Liver (tissue), 9 donors: ENCODE measurements around the gene EZR. TPM values are rescaled to one million over a fixed set of nuclear protein-coding genes. Genes with fewer than 3 reads are reported as not detected.

ENCODE experiments used
- DNase-seq: peaks from one replicate; pipeline ENCODE4 v3.0.0-alpha.2; 2017; ENCODE audit warnings: low spot score
- H3K27ac ChIP-seq, 2 donors: one replicate each; pipeline ENCODE4 v1.7.0; 2013; ENCODE audit warnings: inconsistent platforms in 2 of 2, low read length in 2 of 2, control low read depth in 1 of 2, low read depth in 1 of 2, mild to moderate bottlenecking in 1 of 2
- H3K27me3 ChIP-seq, 4 donors: one replicate each; pipeline versions ENCODE4 v1.6.1 to v1.7.0; 2013; ENCODE audit warnings: low read length in 3 of 4, inconsistent platforms in 1 of 4, mild to moderate bottlenecking in 1 of 4, moderate library complexity in 1 of 4; ENCODE audit not compliant: control insufficient read depth in 4 of 4, insufficient read depth in 4 of 4
- H3K36me3 ChIP-seq, 4 donors: one replicate each; pipeline versions ENCODE4 v1.6.1 to v1.7.0; 2013; ENCODE audit warnings: low read length in 3 of 4, mild to moderate bottlenecking in 3 of 4, low read depth in 1 of 4, moderate library complexity in 1 of 4; ENCODE audit not compliant: control insufficient read depth in 4 of 4, insufficient read depth in 3 of 4
- H3K4me1 ChIP-seq, 4 donors: one replicate each; pipeline versions ENCODE4 v1.6.1 to v1.7.0; 2013; ENCODE audit warnings: low read length in 3 of 4, mild to moderate bottlenecking in 3 of 4, moderate library complexity in 1 of 4; ENCODE audit not compliant: control insufficient read depth in 4 of 4, insufficient read depth in 4 of 4
- H3K4me3 ChIP-seq, 3 donors: one replicate each; pipeline versions ENCODE4 v1.6.1 to v1.7.0; 2013; ENCODE audit warnings: low read length in 3 of 3, control low read depth in 1 of 3, low read depth in 1 of 3, mild to moderate bottlenecking in 1 of 3
- H3K9ac ChIP-seq, 2 donors: one replicate each; pipeline ENCODE4 v1.7.0; 2013; ENCODE audit warnings: low read length in 2 of 2, mild to moderate bottlenecking in 2 of 2, moderate library complexity in 2 of 2, control low read depth in 1 of 2, low read depth in 1 of 2
- H3K9me3 ChIP-seq, 4 donors: one replicate each; pipeline versions ENCODE4 v1.6.1 to v1.7.0; 2013; ENCODE audit warnings: low read length in 3 of 4; ENCODE audit not compliant: control insufficient read depth in 4 of 4
- FOXA2 ChIP-seq: IDR thresholded peaks from 2 replicates; pipeline ENCODE4 v1.6.1; 2016; ENCODE audit warnings: antibody characterized with exemption
- GABPA ChIP-seq, 2 donors: IDR thresholded peaks in 1 of 2; conservative IDR thresholded peaks in 1 of 2; 2 replicates each; pipeline ENCODE4 v1.6.1; 2016; ENCODE audit warnings: antibody characterized with exemption in 2 of 2, mild to moderate bottlenecking in 1 of 2, moderate library complexity in 1 of 2
- HNF4G ChIP-seq: IDR thresholded peaks from 2 replicates; pipeline ENCODE4 v1.6.1; 2016; ENCODE audit warnings: antibody characterized with exemption
- JUND ChIP-seq, 2 donors: IDR thresholded peaks; 2 replicates each; pipeline ENCODE4 v1.6.1; 2016; ENCODE audit warnings: antibody characterized with exemption in 2 of 2
- NR2F2 ChIP-seq: IDR thresholded peaks from 2 replicates; pipeline ENCODE4 v1.6.1; 2016; ENCODE audit warnings: antibody characterized with exemption
- RAD21 ChIP-seq, 2 donors: IDR thresholded peaks; 2 replicates each; pipeline ENCODE4 v1.6.1; 2016; ENCODE audit warnings: antibody characterized with exemption in 2 of 2, mild to moderate bottlenecking in 2 of 2
- SP1 ChIP-seq: IDR thresholded peaks from 2 replicates; pipeline ENCODE4 v1.6.1; 2018; ENCODE audit warnings: antibody characterized with exemption, mild to moderate bottlenecking
- TAF1 ChIP-seq: conservative IDR thresholded peaks from 2 replicates; pipeline ENCODE4 v1.6.1; 2016; ENCODE audit warnings: antibody characterized with exemption, mild to moderate bottlenecking
- WGBS: extraction: QIAGEN DNeasy Blood & Tissue Kit; methylation state at CpG from one replicate; pipeline ENCODE4 v1.1.7; 2013; 5-methylcytosine and 5-hydroxymethylcytosine counted together
- polyA plus RNA-seq, 2 donors: library from polyadenylated mRNA; stranded (reverse) in 1 of 2; unstranded in 1 of 2; fragments of 200-250 nt in 1 of 2; fragments of >200 nt in 1 of 2; fragmentation: Nextera tagmentation in 1 of 2; extraction: Ambion mirVana in 1 of 2; gene quantifications; one replicate each; pipeline versions ENCODE4 v1.2.1 to v1.2.3, GENCODE V29; 2013 to 2015
- total RNA-seq, 2 donors: library from RNA; depleted of rRNA; stranded (reverse); fragments of >200 nt; gene quantifications; one replicate each; pipeline ENCODE4 v1.2.3, GENCODE V29; 2014
- TF ChIP-seq, protein P1 (sequence below): IDR thresholded peaks from 2 replicates; pipeline ENCODE4 v1.6.1; 2016; ENCODE audit warnings: antibody characterized with exemption
- TF ChIP-seq, protein P2 (sequence below): IDR thresholded peaks from 2 replicates; pipeline ENCODE4 v1.6.1; 2016; ENCODE audit warnings: antibody characterized with exemption
- TF ChIP-seq, protein P3 (sequence below): IDR thresholded peaks from 2 replicates; pipeline ENCODE4 v1.6.1; 2016; ENCODE audit warnings: antibody characterized with exemption
- TF ChIP-seq, protein P4 (sequence below): IDR thresholded peaks from 2 replicates; pipeline ENCODE4 v1.6.1; 2016; ENCODE audit warnings: antibody characterized with exemption, mild to moderate bottlenecking
- donor health status: healthy.
- donor health status: healthy.
- donor health status: healthy.
- donor health status: healthy.
- donor health status: healthy.

Gene EZR
- total and polyA plus RNA-seq, 4 donors, result 22.0 to 35.4 (median 25.4) TPM

DNA sequence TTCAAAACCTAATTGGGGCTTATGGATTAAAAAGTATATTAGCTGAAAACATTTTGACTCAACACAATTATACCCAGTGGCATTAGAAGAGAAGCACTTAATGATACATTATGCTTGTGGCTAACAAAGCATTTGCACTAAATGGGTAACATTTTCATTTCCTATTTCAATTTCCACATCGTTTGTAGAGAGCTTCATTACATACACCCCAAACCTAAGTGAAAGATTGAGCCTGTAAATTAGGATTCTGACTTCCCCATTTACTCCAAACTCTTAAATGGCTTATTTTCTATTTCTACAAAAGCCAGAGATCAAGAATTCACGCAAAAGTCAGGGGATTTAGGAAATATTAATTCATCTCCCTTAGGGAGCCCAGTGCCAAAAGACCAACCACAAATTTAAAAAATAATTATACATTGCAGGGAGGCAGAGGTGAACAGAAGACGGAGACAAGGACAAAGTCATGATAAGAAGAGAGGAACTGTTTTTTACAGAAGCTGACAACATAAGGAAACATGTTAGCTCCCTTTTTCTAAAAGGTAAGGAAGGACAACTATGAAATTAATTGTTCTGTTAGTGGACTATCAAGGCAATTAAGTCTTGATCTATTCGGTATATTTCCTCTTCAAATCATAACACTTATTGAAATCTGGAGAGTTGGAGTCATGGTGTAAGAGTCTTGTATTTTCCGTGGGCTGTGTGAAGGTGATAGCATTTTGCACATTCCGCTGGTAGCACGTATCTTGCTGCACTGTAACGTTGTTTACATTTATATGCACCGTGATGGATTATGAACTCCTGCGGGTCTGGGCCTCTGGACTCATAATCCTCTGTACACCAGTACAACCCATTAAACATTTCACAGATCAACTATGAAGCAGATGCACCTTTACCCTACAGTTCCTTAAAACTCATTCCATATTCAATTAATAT is 24.8 kb upstream of the EZR start:
- Histone ChIP-seq H3K27me3 (no peaks in the 10 kb centered on the region), H3K9ac (no peak overlapping the region), H3K36me3 (no peaks in the 10 kb centered on the region), H3K9me3 (peaks cover 0 to 2% (median 0%) of the 10 kb centered on the region in 4 donors), H3K4me3 (no peak overlapping the region), H3K4me1 (no peaks in the 10 kb centered on the region), H3K27ac (no peak overlapping the region)
- TF ChIP-seq NR2F2 (no peak), JUND (IDR thresholded peaks at IDR 0.05) (no peak), FOXA2 (no peak), HNF4G (no peak), RAD21 (IDR thresholded peaks at IDR 0.05) (no peak), SP1 (no peak), GABPA (IDR thresholded peaks at IDR 0.05 in 1 of 2, conservative IDR thresholded peaks at IDR 0.05 in 1 of 2) (no peak), TAF1 (no peak)
- TF ChIP-seq, protein P1, sequence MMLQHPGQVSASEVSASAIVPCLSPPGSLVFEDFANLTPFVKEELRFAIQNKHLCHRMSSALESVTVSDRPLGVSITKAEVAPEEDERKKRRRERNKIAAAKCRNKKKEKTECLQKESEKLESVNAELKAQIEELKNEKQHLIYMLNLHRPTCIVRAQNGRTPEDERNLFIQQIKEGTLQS, result no peak
- TF ChIP-seq, protein P2, sequence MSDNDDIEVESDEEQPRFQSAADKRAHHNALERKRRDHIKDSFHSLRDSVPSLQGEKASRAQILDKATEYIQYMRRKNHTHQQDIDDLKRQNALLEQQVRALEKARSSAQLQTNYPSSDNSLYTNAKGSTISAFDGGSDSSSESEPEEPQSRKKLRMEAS, result no peak
- TF ChIP-seq, protein P3, sequence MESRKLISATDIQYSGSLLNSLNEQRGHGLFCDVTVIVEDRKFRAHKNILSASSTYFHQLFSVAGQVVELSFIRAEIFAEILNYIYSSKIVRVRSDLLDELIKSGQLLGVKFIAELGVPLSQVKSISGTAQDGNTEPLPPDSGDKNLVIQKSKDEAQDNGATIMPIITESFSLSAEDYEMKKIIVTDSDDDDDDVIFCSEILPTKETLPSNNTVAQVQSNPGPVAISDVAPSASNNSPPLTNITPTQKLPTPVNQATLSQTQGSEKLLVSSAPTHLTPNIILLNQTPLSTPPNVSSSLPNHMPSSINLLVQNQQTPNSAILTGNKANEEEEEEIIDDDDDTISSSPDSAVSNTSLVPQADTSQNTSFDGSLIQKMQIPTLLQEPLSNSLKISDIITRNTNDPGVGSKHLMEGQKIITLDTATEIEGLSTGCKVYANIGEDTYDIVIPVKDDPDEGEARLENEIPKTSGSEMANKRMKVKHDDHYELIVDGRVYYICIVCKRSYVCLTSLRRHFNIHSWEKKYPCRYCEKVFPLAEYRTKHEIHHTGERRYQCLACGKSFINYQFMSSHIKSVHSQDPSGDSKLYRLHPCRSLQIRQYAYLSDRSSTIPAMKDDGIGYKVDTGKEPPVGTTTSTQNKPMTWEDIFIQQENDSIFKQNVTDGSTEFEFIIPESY, result no peak
- TF ChIP-seq, protein P4, sequence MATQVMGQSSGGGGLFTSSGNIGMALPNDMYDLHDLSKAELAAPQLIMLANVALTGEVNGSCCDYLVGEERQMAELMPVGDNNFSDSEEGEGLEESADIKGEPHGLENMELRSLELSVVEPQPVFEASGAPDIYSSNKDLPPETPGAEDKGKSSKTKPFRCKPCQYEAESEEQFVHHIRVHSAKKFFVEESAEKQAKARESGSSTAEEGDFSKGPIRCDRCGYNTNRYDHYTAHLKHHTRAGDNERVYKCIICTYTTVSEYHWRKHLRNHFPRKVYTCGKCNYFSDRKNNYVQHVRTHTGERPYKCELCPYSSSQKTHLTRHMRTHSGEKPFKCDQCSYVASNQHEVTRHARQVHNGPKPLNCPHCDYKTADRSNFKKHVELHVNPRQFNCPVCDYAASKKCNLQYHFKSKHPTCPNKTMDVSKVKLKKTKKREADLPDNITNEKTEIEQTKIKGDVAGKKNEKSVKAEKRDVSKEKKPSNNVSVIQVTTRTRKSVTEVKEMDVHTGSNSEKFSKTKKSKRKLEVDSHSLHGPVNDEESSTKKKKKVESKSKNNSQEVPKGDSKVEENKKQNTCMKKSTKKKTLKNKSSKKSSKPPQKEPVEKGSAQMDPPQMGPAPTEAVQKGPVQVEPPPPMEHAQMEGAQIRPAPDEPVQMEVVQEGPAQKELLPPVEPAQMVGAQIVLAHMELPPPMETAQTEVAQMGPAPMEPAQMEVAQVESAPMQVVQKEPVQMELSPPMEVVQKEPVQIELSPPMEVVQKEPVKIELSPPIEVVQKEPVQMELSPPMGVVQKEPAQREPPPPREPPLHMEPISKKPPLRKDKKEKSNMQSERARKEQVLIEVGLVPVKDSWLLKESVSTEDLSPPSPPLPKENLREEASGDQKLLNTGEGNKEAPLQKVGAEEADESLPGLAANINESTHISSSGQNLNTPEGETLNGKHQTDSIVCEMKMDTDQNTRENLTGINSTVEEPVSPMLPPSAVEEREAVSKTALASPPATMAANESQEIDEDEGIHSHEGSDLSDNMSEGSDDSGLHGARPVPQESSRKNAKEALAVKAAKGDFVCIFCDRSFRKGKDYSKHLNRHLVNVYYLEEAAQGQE, result no peak
- 83% methylated on average over 10 of the region's 10 CpGs for WGBS
- no peak for DNase-seq

DNA sequence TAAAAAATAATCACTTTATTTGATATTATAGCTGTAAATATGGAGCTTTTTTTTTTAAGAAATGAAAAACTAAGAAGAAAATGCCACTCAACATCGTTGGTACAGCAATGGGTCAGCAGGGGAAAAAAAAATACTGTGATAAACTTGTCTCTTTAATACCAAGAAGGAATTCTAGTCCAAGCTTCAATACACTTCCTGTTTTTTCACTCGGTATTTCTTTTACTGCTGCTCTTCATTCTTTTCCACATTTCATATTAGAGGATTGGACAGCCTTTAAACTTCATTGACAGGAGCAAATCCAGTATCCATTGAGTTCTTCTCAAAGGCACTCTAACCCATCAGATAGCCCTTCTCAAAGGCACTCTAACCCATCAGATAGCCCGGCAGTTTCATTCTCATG is 22.2 kb upstream of the EZR start:
- no peak for DNase-seq

More for the DNA sequence above, 22.2 kb upstream of the EZR start:
- no peaks in the 10 kb centered on the region for H3K27me3 ChIP-seq
- TF ChIP-seq, protein P1, result no peak
- TF ChIP-seq TAF1 (no peak), RAD21 (IDR thresholded peaks at IDR 0.05) (no peak)
- H3K9me3 ChIP-seq, result peaks cover 0 to 2% (median 0%) of the 10 kb centered on the region in 4 donors
- no peaks in the 10 kb centered on the region for H3K4me1 ChIP-seq
- 78% methylated on average over 3 of the region's 3 CpGs for WGBS
- no peak overlapping the region for H3K9ac ChIP-seq
- no peak overlapping the region for H3K4me3 ChIP-seq
- H3K27ac ChIP-seq, result no peak overlapping the region
- no peaks in the 10 kb centered on the region for H3K36me3 ChIP-seq
